ENCODE measurements around the gene GGCT. TPM values are rescaled to one million over a fixed set of nuclear protein-coding genes. Genes with fewer than 3 reads are reported as not detected.

Gene GGCT
- total and polyA plus RNA-seq, 2 of the 8 experiments (the other 6 are each of a cell fraction or from before 2014, with no cell fraction given) = 50.0 to 129 TPM

DNA sequence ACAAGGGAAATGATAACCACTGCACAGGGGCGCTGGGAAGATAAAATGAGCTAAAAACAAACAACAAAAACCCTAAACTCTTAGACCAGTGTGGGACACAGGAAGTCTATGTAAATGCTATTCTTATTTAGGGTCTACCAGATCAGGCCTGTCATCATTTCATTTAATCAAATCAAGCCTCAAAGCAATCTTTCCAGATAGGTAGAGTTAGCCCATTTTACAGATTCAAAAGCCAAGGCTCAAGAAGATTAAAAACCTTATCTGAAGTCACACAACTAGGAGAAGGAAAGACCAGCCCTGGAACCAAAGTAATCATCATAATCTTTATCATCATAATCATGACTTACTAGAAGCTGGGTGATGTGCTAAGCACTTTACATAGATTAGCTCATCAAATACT is 30.7 kb downstream of the GGCT start (continued):
- TF ChIP-seq SIRT6 (IDR thresholded peaks at IDR 0.05; ENCODE audit: low read length) = no peak
- no peak for TF ChIP-seq CHD2 (IDR thresholded peaks at IDR 0.05; ENCODE audit: low read length)

Data from H1 (cell line).